OCI-M2 (cell line): Measurements from ENCODE around the gene FGF12.
"Not testable (repeated sequence)": the region's sequence is repeated elsewhere in the genome, so short reads cannot be mapped to it uniquely, and the experiment has no call there.

Experiments
- DNase-seq: peaks from one replicate; lab custom pipeline; 2025; ENCODE audit not compliant: unreplicated experiment; lab: John Stamatoyannopoulos, UW

FGF12 gene

DNA sequence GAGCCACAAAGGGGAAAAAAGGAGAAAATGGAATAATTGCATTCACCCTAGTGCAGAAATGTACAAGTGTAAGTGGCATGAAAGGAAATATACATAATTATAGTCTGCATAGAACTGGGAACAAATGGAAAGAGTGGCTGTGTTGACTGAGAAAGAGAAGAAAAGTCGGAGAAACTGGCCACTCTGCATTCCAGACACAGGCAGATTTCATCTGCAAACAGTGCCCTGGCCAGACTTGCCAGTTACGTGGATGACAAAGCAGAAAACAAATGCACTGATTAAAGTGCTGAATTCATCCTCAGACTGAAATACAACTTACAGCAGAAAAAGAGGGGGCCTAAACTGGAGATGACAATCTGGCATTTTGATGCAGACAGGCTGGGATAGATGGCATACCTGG lies 129.8 kb downstream of the FGF12 start:
- DNase-seq = no peak

DNA sequence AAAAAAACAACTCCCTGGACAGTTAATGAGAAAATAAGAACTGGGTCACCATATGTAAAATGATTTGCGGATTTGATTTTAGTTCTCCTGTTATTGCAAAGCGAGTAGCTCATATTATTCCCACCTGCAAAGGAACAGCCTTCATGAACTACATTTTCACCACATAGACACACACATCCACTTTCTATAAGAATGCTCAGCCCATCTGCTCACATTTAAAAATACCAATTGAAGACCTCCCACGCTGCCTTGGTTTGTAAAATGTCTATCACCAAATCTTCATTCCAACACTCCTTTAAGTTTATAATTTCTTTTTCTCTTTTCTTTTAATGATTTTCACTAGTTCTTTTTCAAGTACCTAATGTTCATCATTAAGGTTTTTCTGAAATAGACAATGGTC lies 148.6 kb downstream of the FGF12 start:
- DNase-seq = no peak

DNA sequence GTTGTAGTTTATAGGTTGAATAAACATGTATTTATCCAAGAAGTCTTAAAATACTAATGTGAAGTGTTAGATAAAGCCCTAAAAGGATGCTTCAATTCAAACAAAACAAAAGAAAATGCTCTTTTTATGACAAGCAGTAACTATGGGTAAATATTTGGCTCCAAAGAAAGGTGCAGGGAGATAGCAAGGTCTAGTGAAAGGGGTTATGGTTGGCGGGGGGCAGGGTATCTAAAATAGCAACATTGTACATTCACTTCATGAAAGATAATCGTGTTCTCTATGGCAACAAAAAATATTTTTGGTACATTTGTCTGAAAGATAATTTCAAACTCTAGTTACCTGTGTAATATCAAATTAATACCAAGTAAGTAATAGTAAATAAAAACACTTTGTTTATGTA lies 149.5 kb downstream of the FGF12 start:
- DNase-seq = no peak

DNA sequence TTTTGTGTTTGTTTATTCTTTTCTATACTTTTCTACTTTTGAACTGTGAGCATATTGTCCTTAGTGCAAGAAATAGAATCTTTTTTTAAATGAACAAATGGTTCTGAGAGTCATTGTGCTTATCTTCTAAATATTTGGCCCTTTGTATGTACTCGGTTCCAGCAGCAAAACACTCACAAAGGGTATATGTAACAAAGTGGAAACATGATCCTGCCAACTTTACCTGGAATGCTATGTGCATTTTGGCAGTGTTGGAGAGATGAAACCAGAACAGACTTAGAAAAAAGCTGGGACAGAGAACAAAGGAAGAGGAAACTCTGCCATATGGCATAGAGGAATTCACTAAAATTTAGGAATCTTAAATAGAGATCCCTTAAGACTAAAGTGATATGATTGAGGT lies 150.1 kb downstream of the FGF12 start:
- DNase-seq = no peak

DNA sequence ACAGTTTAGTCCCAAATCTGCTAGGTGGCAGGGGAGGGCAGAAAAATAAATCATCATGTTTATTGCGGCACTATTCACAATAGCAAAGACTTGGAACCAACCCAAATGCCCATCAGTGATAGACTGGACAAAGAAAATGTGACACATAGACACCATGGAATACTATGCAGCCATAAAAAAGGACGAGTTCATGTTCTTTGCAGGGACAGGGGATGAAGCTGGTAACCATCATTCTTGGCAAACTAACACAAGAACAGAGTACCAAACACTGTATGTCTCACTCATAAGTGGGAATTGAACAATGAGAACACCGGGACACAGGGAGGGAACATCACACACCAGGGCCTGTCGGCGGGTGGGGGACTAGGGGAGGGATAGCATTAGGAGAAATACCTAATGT lies 150.6 kb downstream of the FGF12 start:
- not testable (repeated sequence) for DNase-seq

DNA sequence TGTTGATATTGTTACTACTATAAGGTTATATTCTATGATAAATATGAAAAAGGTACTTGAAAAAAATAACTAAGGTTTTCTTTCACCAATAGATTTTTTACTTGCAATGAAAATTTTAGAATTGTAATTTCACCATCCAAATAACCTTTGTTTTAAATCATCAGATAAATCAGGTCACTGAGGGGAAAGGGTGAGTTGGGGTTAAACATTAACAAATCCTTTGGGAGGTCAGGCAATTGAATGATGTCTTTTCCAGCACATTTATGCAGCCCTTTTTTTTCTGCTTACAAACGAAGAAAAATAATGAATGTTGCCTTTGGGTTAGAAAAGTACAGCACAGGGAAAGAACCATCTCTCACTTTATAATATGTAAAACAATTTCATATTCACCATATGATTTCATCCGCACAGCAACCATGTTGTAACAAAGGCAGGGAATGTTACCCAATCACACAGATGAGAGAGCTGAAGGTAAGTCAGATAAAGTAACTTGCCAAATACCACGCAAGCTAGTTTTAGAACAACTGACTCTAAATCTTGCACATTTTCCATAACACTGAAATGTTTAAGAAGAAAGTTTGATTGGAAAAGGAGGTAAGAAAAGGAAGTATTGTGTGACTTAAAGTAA lies 151.3 kb downstream of the FGF12 start:
- DNase-seq = no peak

DNA sequence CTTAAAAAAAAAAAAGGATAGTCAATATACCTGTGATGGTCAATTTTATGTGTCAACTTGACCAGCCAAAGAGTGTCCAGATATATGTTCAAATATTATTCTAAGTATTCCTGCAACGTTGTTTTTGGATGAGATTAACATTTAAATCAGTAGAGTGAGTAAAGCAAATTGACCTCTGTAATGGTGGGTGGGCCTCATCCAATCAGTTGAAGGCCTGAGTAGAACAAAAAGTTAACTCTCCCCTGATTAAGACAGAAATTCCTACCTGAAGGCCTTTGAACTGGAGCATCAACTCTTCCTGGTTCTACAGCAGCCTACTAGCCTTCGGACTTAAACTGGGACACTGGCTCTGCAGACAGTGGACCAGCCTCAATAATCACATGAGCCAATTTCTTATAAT lies 154.1 kb downstream of the FGF12 start:
- no peak for DNase-seq

DNA sequence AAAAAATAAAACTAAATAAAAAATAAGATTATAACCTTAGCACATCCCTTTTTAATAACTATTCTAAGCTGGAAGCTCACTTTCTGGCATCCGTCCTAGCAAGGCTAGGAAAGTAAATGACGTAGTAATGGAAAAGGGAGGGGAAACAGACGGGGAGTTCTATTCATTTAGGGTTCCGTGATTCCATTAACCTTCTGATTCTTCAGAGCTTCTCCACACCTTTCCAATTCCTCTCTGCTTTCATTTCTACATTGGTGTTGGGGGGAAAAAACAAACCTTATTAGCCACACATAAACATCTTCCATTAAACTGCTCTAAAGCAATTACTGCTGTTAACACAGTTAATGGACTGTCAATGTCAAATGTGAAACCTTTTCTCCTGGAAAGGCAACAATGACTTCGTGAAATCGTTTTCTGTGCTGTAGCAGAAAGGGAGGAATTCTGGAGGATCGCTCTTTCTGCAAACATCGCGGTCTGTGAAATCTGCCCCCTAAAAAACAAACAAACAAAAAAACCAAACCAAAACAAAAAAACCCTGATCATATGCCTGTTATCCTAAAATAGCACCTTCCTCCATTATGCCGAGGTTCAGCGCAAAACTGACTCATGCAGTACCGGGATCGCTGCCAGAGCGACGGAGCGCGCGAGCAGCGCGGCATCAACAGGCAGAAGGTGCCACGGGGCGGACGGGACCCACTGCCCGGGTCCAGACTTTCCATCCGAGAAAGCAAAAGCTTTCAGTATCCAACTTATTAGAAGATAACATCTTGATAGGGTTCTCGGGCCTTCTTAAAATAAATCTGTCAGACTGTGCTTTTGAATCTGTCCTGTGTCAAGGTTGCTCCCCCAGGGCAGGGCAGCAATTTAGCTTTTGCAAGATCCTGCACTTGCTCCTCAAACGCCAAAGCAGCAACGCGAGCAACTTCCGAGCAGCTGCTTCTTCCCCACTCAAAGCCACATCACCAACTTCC lies 156.2 kb downstream of the FGF12 start:
- no peak for DNase-seq

DNA sequence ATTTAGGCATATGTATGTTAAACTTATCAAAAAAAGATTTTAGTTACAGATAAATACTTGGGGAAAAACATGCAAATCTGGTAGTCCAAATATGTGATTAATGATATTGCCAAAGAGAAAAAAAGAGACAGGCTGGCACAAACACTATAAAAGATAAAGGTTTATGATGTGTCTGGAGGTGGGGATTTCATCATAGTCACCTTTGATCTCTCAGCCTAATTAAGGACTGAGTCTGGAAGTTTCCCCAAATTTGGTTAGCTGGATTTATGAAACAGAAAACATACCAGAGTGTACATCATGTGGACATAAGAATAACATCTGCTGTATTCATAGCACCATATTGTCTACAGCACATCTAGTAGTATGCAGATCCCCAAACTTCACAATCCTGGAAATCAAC lies 157.0 kb downstream of the FGF12 start:
- DNase-seq = no peak

DNA sequence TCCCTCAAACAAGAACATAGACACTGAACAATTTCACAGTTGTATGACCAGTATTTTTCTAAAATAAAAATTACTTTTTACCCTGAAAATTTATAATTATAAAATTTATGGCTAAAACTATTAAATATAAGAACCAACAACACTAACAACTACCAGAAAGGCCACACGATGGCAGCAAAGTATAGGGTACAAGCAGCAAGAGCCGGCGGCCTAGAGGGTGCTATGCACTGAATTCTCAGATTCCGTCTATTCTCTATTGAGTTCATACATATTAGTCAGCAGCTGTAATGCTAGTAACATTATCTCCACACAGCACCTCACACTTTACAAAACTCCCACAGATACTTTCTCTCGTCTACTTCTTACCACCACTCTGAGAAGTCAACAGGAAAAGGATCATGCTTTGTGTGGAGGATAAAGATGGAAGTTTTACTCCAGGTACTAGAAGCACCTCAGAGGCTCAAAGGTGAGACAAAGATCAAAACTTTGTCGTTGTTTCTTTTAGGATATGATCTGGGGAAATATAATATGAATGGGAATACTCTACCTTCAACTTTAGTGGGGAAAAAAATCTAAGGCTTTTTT lies 160.5 kb downstream of the FGF12 start:
- peak; percentile 21 for DNase-seq

DNA sequence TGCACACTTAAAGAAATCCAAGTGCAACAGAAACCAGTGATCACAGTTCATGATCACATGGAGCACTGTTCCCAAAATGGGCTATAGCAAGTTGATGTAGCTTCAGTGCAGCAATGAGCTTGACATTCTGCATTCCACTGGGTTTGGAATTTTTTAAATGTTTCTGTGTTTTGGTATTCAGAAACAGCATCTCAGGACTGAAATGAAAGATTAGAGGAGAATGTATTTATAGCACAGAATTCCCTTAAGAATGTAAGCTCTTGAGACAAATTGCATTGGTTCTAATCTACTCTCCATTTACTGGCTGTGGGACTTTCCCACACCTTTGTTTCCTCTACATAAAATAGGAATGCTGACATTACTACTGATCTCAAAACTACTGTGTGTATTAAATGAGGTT lies 162.7 kb downstream of the FGF12 start:
- DNase-seq = no peak

DNA sequence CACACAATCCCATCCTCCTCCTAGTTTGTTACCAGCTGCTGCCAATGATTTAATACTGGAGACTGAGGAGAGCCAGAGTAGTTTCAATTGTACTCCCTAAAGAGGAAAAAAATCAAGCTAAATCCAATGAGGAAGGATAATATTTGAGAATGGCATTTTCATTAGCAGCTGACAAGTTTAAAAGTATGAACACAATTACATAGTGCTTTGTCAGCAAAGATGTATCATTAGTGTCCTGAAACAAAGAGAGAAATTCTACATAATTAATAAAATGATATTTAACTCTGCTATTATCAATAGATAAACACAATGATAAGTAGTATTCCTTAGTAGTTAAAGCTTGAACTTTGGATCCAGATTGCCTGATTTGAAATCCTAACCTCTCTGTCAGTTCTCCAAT lies 163.9 kb downstream of the FGF12 start:
- no peak for DNase-seq

DNA sequence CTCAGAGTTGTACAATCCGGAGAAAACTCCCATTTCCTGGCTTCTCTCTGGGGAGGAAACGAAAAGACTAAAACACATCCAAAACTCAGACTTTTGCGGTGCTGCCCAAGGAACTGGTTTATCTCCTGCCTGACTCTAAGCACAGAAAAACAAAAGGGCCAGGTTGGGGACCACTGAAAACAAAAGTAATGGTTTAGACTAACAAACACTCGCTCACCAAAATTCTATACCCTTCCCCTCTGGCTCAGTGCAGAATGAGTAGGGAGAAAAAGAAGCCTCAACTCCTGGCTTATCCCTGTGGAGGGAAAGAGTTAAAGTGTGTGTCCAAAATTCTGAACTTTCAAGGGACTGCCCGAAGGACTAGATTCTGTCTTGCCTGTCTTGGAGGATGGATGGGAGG lies 173.6 kb downstream of the FGF12 start:
- DNase-seq = no peak

DNA sequence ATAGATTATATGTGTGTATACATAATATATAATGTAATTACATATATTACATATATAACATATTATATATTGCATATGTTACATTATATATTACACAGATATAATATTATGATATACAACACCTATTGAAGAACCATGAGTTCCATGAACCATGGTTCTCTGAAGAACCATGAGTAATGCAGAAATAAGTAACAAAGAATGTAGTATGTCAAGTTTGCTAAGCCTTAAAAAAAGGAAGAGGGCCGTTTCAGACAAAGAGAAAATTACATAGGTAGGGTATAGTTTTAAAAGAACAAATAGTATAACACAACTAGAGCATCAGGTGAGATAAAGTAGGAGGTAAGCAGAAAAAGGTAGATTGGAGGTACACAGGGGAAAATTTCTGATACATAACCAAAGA lies 177.0 kb downstream of the FGF12 start:
- no peak for DNase-seq

DNA sequence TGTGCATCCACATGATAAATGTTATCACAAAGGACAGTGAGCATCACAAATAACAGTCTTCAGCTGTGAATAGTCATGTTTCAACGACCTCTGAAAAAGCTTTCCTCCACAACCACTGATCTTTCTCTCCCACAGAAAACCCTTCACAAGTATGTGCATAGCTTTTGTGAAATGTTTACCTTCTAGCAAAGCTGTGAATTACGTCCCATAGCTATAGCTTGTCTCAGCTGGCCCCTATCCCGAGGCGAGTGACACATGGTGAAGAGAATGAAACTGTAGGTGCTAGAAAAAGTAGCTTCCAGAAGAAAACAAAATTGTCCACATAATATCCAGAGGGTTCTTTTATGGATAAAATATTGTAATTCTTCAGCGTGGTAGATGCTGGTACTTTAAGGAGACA lies 182.0 kb downstream of the FGF12 start:
- DNase-seq = peak; percentile 7

DNA sequence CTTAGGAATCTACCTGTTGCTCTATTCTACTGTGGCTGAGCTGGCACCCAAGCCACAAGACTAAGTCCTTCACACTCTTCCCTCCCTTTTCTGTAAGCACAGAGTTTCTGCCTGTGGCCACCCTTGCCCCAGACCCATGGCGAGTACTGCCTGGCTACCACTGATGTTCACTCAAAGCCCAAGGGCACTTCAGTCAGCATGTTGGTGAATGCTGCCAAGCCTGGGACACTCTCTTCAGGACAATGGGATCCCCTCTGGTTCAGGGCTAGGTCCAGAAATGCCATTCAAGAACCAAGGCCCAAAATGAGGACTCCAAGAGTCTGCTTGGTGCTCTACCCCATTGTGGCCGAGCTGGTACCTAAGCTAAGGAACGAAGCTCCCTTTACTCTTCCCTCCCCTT lies 184.2 kb downstream of the FGF12 start:
- DNase-seq = no peak

DNA sequence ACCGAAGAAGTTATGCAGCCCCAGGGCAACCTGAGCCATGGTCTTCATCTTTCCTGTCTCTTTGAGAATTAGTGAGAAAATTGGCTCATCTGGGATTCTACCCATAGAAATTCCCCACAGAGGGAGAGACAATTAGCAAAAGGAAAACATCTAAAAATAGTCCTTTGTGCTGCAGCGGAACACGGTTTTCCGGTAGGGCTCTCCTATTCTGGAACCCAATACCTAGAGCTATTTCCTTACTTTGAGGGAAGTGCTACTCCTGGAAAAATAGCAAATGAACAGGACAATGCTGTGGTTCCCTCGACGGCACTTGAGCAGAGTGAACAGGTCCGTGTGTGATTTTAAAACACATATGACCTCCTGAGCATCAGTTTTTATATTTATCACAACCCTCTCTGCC lies 210.5 kb downstream of the FGF12 start:
- DNase-seq = no peak

DNA sequence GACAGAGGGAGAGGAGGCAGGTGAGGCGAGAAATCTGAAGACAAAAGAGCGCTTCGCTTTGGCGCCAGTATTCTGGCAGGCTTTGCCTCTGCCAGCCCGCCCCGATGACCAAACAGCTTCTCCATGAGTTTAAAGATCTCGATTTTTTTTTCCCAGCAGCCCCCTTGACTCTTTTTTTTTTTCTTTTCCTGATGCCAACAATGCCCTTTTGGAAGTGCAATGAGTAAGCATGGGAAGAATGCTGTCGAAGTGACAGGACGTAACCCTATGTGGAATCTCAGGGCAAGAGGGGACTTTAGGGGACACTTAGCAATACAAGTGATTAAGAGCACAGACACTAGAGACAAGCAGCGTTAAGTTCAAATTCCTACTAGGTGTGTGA lies 211.7 kb downstream of the FGF12 start:
- no peak for DNase-seq

DNA sequence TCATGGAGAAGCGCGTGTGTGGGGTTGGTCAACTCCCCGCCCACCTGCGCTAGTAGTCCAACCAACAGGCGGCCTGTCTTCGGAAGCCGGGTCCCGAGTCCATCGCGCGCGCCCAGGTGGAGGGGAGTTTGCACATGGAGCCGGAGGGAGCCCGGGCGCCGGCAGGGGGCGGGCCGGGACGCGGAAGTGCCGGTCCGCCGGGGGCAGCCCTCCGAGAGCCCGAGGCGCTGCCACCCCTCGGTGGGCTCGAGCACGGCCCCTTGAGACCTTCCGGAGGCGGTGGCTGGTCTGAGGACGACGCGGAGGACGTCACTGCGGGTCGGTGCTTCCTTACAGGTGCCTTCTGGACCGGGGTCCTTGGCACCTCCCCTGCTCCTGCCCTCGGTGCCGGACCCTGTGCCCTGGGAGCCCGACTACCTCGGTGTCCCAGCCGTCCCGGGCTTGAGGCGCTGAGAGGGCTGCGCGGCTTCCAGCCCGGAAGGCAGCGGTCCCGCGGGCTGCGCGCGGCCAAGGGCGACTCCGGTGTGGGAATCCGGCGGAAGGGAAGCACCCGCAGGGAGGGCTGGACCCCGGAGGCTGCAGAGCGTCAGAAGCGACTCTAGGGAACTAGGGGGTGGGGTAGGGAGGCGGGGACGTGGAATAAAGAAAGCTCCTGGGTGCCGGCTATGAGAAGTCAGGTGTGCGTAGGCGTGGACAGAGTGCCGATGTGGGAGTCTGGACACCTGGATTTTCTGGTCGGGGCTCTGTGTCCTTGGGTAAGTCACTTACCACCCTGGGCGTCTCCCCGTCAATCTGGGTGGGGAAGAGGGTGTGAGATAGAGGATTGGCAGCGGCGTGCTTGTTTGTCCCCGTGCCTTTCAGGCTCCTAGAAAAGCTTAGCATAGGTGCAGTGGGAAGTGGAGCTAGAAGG lies 212.3 kb downstream of the FGF12 start:
- no peak for DNase-seq

DNA sequence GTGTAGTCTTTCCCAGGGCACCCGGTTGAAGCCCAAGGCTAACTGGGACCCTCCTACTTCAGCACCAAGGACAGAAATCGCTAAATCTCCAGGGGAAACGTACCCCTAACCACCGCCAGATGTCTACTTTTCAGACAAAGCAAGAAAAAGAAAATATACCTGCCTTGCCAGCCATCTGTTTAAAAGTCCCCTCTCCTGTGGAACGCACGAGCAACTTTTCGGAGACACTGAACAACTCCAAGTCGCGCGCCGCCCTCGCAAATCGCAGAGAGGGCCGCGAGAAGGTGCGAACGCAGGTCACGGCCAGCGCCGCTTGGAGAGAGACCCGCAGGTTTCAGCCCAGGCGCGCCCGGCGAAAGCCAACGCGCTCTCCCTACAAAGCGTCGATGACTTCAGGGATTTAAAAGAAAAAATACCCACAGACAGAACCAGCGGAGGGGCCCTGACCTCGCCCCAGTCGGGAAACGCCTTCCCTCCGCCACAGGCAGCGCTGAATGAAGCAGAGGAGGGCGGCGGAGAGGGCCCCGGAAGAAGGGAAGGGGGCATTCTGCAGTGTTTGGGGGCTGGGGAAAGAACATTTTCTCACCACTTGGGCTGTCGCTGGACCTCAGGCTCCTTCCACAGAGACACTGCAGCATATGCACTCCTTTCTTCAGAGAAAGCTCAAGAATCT lies 213.1 kb downstream of the FGF12 start:
- DNase-seq = no peak

DNA sequence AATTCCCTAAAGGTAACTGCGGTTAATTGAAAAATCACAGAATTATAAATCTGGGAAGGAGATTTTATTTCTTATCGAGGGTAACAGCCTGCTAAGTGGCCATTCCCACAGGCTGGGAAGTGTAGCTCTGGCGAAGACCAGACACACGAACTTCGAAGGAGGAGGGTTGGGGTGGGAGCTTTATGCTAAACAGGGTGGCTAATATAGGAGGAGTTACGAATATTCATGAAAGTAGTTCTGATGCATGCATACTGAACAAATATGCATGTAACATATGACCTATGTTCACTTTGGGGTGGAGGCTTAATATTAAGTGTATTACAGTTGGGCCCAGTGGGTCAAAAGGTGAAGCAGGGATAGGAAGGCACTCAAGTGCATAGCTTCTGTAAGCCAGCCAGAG lies 221.6 kb downstream of the FGF12 start:
- no peak for DNase-seq
